Urinary bladder (tissue), 4 donors: ENCODE results near the gene FSTL4. TPM values are rescaled to one million over a fixed set of nuclear protein-coding genes. Genes with fewer than 3 reads are reported as not detected.

Experiments
- DNase-seq: peaks from one replicate; pipeline ENCODE4 v3.0.0-alpha.2; 2015; ENCODE audit errors: extremely low spot score
- H3K27ac ChIP-seq: one replicate; pipeline ENCODE4 v1.5.1; 2013; ENCODE audit warnings: low read depth, mild to moderate bottlenecking, moderate library complexity
- H3K36me3 ChIP-seq: one replicate; pipeline ENCODE4 v1.6.1; 2013; ENCODE audit warnings: mild to moderate bottlenecking, moderate library complexity; ENCODE audit not compliant: insufficient read depth
- H3K4me1 ChIP-seq: one replicate; pipeline ENCODE4 v1.6.1; 2013; ENCODE audit warnings: mild to moderate bottlenecking, moderate library complexity; ENCODE audit not compliant: insufficient read depth
- H3K4me3 ChIP-seq: one replicate; pipeline ENCODE4 v1.5.1; 2013; ENCODE audit warnings: low read depth, low read length
- WGBS: extraction: QIAGEN DNeasy Blood & Tissue Kit; methylation state at CpG from one replicate; pipeline ENCODE4 v1.1.7; 2013; 5-methylcytosine and 5-hydroxymethylcytosine counted together
- polyA plus RNA-seq: library from polyadenylated mRNA; stranded (reverse); fragments of 200-250 nt; gene quantifications from one replicate; pipeline ENCODE4 v1.2.3, GENCODE V29; 2013
- total RNA-seq: library from RNA; depleted of rRNA; stranded (reverse); fragments of >200 nt; gene quantifications from one replicate; pipeline ENCODE4 v1.2.3, GENCODE V29; 2014
- donor health status: healthy with polysubstance abuse.
- donor health status: healthy.

The FSTL4 gene
- total and polyA plus RNA-seq, 2 donors: 4.0 to 7.5 TPM

DNA sequence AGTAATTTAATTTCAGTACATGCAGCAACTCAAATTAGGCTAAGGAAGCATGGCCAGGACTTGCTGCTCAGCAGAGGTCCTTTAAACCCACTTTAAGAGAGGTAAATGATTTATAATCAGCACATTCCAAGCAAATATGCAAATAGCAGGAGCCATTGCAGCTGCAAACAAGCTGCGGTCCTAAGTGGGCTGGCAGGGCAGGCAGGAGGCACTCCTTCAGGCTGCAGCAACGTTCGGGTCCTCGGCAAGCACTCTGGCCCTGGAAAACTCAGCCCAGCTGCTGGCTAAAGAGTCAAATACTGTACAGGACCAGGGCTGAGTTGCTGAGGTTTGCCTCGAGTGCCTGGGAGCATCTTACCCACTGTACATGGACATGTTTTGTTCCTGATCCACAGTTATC is 126.9 kb downstream of the FSTL4 start:
- H3K36me3 ChIP-seq: no peaks in the 10 kb centered on the region
- DNase-seq: no peak
- no peak overlapping the region for H3K27ac ChIP-seq
- H3K4me1 ChIP-seq: no peaks in the 10 kb centered on the region
- WGBS: 53% methylated on average over 5 of the region's 5 CpGs
- H3K4me3 ChIP-seq: no peak overlapping the region

DNA sequence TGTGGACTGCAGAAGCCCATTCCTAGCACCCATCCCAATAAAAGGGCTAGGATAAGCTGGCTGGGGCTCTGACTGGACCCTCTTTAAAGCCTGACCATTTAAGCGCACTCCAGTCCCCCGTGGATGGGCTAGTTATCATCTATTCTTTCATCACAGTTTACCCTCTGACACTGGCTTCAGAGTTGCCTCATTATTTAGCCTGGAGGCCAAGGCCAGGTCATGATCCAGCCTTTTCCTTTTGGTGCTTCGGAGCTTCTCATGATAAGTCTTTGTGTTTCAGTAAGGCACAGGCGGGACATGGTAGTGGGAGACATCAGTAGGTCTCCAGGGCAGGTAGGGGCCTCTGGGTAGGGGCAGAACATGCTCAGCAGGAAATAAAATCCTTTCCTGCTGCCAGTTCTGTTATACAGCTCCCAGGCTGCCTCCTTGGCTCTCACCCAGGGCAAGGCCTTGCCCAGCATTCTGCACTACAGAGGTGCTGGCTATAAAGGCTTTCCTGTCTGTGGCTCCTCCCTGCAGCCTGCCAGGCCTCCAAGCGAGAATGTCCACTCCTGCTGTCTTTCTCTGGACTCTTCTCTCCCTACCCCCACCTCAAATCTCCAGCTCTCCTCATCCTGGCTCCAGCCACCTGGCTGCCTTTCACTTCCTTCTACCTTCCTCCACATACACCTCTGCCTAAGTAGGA is 128.8 kb downstream of the FSTL4 start:
- DNase-seq: no peak
- no peak overlapping the region for H3K4me3 ChIP-seq
- H3K4me1 ChIP-seq: no peaks in the 10 kb centered on the region
- no peaks in the 10 kb centered on the region for H3K36me3 ChIP-seq
- H3K27ac ChIP-seq: no peak overlapping the region
- 71% methylated on average over 5 of the region's 5 CpGs for WGBS

DNA sequence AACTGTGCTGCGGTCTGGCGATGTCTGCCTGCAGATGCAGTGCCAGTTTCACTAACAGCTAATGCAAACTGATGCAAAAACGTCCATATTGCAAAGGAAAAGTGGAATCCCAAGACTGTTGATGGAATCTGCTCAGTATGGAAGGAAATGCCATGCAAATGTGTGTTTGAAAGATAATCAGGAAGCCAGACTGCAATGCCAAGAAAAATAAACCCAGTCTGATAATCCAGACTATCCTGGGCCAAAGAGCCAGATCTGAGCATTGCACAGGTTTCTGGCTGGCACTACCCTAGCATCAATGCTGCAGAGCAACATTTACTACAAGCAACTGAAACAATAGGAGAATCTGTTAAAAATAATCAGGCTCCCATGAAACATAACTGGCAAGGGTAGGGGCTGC is 130.3 kb downstream of the FSTL4 start:
- Histone ChIP-seq H3K4me1 (no peaks in the 10 kb centered on the region), H3K27ac (no peak overlapping the region), H3K36me3 (no peaks in the 10 kb centered on the region), H3K4me3 (no peak overlapping the region)
- no peak for DNase-seq
- 71% methylated on average over 3 of the region's 3 CpGs for WGBS

DNA sequence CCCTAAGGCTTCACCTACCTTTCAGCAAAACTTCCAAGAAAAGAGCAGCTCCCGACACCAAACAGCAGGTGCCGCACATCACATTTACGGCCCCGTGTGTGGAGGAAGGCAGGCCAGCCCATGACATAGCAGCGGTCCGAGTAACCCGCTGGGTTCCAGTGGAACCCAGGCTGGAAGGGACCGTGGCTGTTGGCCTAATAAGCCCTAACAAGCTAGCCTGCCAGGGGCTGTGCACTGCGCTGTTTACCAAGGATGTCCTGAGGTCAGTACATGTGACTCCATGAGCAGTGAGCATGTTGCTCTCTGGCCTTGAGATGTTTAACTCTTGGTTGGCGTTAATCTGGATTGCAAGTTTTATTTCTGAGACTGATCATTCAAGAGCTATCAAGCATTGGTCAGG is 131.5 kb downstream of the FSTL4 start:
- 71% methylated on average over 10 of the region's 10 CpGs for WGBS
- Histone ChIP-seq H3K36me3 (no peaks in the 10 kb centered on the region), H3K4me3 (no peak overlapping the region), H3K4me1 (no peaks in the 10 kb centered on the region), H3K27ac (no peak overlapping the region)
- DNase-seq: no peak

DNA sequence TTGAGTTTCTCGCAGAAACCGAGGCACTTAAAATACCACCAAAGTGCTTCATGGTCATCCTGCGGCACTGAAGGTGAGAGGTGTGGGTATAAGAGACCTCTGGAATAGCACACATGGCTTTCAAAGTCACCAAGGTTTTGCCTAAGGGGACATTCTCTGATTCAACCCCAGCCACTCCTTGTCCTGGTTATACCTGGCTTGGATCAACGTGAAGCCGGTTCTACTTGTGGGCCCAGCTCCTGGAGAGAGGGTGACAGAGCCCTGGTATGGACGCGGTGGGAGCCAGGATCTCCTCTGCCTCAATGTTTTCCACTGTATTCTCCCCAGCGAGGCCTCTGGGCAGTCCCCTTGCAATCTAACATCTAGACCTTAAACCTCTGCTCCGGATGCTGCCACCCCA is 132.0 kb downstream of the FSTL4 start:
- Histone ChIP-seq H3K27ac (no peak overlapping the region), H3K36me3 (no peaks in the 10 kb centered on the region), H3K4me1 (no peaks in the 10 kb centered on the region), H3K4me3 (no peak overlapping the region)
- WGBS: 86% methylated on average over 9 of the region's 9 CpGs
- DNase-seq: no peak

DNA sequence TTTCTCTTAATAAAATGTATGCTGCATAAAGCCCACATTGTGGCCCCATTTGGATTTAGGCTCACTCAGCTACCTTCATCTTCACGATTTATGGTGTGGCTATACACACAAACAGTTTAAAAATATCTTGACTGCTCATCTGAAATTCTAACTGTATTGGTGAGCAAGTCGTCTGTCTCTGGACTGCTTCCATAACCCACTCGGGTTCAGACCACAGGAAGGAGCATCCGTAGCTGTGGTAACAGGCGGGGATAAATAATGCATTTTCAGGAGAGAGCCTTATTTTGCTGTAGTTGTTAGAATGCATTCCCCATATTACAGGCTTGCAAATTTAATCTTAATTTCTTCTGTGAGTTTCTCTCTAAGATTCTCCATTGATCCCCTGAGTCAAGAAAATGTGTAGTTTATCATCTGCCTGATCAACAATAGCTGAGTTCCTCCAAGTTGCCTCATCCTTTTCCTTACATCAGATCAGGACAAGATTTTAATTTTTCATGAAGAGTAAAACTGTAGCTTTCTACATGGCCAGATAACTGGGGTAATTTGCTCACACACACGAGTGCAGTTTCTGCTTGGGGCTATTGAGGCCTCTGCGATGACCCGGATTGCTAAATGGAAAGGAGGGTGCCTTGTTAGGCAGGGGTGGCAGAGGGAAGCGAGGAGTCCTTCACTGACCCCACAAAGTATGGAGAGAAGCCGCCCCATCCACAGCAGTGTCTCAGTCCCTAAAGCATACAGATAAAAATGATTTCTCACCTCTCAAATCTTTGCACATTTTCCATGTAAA is 133.9 kb downstream of the FSTL4 start:
- 68% methylated on average over 10 of the region's 10 CpGs for WGBS
- Histone ChIP-seq H3K4me3 (no peak overlapping the region), H3K4me1 (no peaks in the 10 kb centered on the region), H3K36me3 (no peaks in the 10 kb centered on the region), H3K27ac (no peak overlapping the region)
- no peak for DNase-seq

DNA sequence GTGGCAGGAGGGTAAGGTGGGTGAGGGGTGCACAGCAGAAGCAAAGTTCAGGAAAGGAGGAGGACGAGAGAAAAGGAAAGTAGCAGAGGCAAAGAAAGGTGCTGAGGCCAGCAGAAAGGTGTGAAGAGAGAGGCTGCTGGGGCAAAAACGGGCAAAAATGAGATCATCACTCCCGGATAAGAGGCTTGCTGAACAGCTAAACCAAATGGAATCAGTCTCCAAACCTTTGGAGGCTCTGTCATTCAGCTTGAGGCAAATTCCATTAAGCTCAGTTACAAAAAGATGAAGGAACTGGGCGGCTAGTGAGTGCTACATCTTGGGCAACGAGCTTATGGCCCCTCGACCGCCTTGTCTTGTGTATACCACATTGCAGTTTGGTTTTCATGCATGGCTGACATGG is 136.4 kb downstream of the FSTL4 start:
- Histone ChIP-seq H3K27ac (no peak overlapping the region), H3K4me3 (no peak overlapping the region), H3K4me1 (no peaks in the 10 kb centered on the region), H3K36me3 (no peaks in the 10 kb centered on the region)
- DNase-seq: no peak
- WGBS: 90% methylated on average over 7 of the region's 7 CpGs

DNA sequence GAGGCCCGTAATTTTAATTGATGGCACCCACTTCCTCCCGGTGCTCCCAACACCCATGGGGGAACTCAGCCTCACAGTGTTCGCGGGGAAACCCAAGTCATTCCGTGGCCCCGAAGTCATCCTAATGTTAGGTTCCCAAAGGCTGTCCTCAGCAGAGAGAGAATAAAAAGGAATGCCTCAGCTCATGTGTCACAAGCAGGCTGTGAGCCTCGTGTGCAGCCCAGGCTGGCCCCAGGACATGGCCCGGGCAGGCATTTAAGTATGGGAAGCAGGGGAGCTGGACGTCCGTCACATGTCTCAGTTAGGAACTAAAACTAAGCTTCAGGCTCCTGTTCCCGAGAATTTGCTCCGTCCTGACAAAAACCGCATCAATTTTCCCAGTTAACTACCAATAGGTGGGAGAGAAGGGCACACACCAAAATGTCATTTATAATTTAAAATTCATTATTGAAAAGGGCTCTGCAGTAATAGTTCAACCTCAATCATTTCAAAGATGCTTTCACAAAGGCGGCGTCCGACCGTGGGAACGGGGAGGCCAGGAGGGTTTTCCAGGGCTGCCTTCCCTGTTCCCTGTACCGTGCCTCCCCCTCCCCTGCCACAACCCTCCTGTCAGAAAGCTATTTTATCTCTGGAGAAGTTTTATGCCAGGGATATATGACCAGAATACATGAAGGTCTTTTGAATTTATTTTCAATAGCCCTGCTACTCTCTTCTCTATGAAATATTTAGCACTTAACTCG is 137.3 kb downstream of the FSTL4 start:
- Histone ChIP-seq H3K27ac (no peak overlapping the region), H3K4me1 (no peaks in the 10 kb centered on the region), H3K36me3 (no peaks in the 10 kb centered on the region), H3K4me3 (no peak overlapping the region)
- DNase-seq: no peak
- 65% methylated on average over 20 of the region's 20 CpGs for WGBS

DNA sequence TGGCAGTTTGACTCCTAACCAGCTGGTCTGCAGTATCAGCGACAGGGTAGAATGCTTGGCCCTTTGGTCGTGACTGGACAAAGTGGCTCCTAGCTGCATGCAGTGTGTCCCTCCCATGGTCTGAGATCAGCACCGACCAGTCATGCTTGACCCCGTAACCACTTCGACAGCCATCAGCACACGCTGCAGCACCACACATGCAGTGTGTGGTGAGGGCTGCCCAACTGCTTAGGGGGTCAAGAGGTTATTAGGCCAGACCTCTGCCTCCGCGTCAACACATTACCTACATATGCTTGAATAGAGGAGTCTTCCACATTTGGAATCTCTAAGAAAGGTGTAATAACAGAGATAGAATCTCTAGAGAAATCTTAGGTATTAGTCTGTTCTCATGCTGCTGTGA is 139.1 kb downstream of the FSTL4 start:
- no peak for DNase-seq
- H3K4me1 ChIP-seq: no peaks in the 10 kb centered on the region
- H3K27ac ChIP-seq: no peak overlapping the region
- H3K4me3 ChIP-seq: no peak overlapping the region
- H3K36me3 ChIP-seq: no peaks in the 10 kb centered on the region
- WGBS: 83% methylated on average over 8 of the region's 8 CpGs

DNA sequence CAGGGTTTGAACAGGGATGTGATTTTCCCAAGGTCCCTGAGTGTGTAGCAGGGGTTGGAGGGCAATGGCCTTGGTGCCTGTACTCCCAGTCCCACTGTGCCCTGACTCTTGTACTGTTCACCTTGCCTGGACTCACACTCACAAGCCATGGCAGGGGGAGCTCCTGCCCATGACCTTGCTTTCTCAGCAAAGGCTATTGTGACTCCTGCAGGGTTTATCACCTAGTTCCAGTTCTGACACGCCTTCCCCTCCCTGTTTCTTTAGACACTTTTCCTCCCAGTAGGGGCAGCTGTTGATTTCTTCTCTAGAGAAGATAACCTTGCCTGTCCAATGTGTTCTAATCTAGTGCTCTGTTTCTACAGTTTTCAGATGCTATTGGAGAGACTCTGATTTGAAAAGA is 139.5 kb downstream of the FSTL4 start:
- Histone ChIP-seq H3K27ac (no peak overlapping the region), H3K4me1 (no peaks in the 10 kb centered on the region), H3K4me3 (no peak overlapping the region), H3K36me3 (no peaks in the 10 kb centered on the region)
- no peak for DNase-seq
- WGBS: 84% methylated on average over 1 of the region's 1 CpG

DNA sequence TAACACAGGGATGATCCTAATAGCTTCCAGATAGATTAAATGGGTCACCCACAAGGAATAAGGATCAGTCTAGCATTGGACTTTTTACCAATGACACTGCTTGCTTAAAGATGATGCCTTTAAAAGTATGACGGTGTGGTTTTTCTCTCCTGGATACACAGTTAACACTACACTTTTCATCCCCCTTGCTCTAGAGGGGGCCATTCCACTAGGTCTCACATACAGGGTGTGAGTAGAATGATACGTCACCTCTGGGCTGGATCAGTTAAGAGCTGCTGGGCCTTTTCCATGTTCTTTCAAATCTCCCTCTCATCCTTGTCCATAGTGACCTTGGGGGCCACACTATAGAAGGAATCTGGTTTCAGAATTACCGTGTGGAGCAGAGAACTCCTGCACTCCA is 140.6 kb downstream of the FSTL4 start:
- H3K4me3 ChIP-seq: no peak overlapping the region
- H3K4me1 ChIP-seq: no peaks in the 10 kb centered on the region
- no peak overlapping the region for H3K27ac ChIP-seq
- DNase-seq: no peak
- 90% methylated on average over 3 of the region's 3 CpGs for WGBS
- no peaks in the 10 kb centered on the region for H3K36me3 ChIP-seq

DNA sequence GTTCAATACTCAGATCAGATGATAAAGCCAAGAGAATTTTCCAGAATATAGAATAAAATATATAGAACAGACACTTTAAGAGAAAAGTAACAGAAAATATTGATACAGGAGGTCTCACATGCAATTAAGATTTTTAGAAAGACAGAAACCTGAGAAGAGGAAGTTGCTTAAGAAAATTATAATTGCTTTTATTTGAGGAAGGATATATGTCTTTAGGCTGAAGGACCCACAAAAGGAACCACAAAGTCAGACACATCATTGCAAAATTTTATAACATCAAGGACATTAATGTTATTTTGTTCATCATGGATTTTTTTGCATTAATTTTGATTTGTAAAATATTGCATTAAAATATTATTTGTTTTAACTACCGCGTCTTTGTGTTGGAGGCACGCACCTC is 141.5 kb downstream of the FSTL4 start:
- 93% methylated on average over 3 of the region's 3 CpGs for WGBS
- Histone ChIP-seq H3K27ac (no peak overlapping the region), H3K4me3 (no peak overlapping the region), H3K4me1 (no peaks in the 10 kb centered on the region), H3K36me3 (no peaks in the 10 kb centered on the region)
- no peak for DNase-seq

DNA sequence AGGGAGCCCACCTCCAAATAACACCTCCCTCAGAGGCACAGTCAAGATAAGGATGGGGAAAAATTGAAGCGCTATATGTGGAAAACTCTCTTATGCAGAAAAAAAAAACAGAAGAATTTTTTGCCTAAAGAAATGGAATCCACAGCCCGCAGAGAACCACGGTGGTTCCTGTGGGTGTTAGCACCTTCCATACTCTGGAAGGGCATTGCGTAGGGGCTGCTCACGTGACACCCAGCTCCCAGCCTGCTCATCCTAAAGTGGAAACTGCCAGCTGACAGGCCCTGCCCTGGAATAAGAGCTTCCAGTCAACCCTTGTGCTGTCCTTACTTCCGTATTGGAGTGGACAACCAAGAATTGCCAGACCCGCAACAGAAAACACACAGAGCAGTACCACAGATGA is 142.5 kb downstream of the FSTL4 start:
- WGBS: 85% methylated on average over 7 of the region's 7 CpGs
- no peak for DNase-seq

DNA sequence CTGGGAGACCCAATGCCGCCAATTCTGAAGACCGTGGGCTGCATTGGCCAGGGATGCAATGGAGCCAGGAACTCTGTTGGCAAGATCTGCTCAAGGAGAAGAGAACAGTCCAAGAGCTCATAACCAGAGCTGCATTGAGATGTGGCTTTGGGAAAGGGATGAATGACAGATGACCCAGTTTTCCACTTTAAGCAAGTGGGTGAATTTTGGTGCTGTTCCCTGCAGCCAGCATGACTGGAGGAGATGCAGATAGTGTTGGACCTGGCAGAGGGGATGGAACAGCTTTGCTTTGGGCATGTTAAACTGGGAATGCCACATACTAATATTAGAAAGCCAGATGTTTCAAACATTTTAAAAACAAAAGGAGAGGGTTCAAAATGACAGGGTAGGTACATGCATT is 143.1 kb downstream of the FSTL4 start:
- 89% methylated on average over 2 of the region's 2 CpGs for WGBS
- Histone ChIP-seq H3K27ac (no peak overlapping the region), H3K4me1 (no peaks in the 10 kb centered on the region), H3K36me3 (no peaks in the 10 kb centered on the region), H3K4me3 (no peak overlapping the region)
- no peak for DNase-seq

More for the DNA sequence above, 142.5 kb downstream of the FSTL4 start:
- no peaks in the 10 kb centered on the region for H3K36me3 ChIP-seq
- H3K4me3 ChIP-seq: no peak overlapping the region
- no peak overlapping the region for H3K27ac ChIP-seq
- H3K4me1 ChIP-seq: no peaks in the 10 kb centered on the region
